AG10803 (cell line): ENCODE results near the gene CEP72.

ENCODE experiments used
- DNase-seq: peaks from one replicate; pipeline ENCODE4 v3.0.0; 2010; ENCODE audit warnings: low read depth
- H3K4me3 ChIP-seq: 2 replicates; pipeline ENCODE4 v1.5.1; 2011; ENCODE audit warnings: mild to moderate bottlenecking, low read length, control low read depth
- TF ChIP-seq, protein P1 (sequence below): conservative IDR thresholded peaks from 2 replicates; pipeline ENCODE4 v1.5.1; 2011; ENCODE audit warnings: mild to moderate bottlenecking, low read length, control low read depth, inconsistent platforms

CEP72 gene

GRCh38 chr5:606061-606460 is 6.1 kb upstream of the CEP72 start:
- TF ChIP-seq, protein P1, sequence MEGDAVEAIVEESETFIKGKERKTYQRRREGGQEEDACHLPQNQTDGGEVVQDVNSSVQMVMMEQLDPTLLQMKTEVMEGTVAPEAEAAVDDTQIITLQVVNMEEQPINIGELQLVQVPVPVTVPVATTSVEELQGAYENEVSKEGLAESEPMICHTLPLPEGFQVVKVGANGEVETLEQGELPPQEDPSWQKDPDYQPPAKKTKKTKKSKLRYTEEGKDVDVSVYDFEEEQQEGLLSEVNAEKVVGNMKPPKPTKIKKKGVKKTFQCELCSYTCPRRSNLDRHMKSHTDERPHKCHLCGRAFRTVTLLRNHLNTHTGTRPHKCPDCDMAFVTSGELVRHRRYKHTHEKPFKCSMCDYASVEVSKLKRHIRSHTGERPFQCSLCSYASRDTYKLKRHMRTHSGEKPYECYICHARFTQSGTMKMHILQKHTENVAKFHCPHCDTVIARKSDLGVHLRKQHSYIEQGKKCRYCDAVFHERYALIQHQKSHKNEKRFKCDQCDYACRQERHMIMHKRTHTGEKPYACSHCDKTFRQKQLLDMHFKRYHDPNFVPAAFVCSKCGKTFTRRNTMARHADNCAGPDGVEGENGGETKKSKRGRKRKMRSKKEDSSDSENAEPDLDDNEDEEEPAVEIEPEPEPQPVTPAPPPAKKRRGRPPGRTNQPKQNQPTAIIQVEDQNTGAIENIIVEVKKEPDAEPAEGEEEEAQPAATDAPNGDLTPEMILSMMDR = no peak
- H3K4me3 ChIP-seq = no peak overlapping the region
- no peak for DNase-seq

- H3K4me3 ChIP-seq = no peak overlapping the region
- TF ChIP-seq, protein P1 = no peak
- no peak for DNase-seq
Measured at GRCh38 chr5:606526-607399, 5.4 kb upstream of the CEP72 start.

- H3K4me3 ChIP-seq = no peak overlapping the region
- no peak for DNase-seq
- TF ChIP-seq, protein P1 = no peak
Measured at GRCh38 chr5:607541-608428, 4.4 kb upstream of the CEP72 start.

DNA sequence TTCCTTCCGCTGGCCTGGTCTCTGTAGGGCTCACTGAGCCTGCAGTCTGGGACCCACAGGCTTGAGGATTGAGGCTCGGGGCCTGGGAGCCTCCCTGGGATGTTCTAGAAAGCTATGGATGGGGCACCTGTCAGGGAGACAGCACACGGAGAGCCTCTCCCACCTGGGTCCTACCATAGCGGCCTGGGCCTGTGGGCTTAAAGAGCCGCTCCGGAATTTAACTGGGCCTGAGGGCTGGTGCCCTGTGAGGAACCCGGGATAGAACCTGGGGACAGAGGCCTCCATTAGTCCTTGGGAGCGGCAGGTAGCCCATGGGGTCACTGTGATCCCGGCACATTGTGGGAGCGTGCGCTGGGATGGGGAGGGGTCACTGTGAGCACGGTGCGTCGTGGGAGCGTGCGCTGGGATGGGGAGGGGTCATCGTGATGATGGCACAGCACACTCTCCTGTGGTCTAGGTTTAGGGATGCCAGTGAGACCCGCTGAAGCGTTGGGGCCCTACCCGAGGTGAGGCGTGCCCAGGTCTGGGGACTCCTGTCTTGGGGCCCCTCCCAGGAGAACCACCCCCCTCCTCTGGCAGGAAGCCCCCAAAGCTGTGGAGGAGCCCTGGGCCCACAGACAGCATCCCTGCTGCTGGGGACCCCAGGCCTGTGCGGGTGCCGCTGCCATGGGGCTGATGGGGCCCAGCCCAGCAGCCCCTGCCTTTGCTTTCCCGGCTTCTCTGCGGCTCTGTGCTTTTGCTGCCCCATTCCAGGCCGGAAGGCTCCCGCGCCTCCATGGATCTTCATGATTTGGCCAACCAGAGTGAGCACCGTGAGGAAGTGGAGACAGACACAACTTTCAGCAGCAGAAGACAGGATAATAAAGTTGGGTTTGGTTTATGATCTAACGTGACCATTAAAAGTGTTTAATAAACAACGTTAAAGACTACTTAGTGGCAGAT is 3.4 kb upstream of the CEP72 start:
- H3K4me3 ChIP-seq = no peak overlapping the region
- DNase-seq = no peak
- TF ChIP-seq, protein P1 = no peak

DNA sequence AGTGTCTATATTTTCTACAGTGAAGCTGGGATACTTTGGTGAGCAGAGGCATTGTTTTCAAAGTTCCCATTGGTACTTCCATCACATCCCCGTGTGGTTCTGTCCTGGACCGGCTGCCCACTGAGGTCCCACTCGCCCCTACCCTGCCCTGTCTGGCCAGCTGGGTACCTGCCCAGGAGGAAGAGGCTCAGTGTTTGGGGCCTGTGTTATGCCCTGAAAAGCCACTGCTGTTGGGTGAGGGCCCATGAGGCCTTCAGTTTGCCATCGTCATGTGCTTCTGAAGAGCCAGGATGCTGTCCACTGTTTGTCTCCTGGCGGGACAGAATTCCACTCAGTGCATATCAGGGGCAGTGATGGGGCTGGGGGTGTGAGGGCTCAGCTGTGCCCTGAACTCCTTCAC is 2.6 kb upstream of the CEP72 start:
- TF ChIP-seq, protein P1 = no peak
- no peak for DNase-seq
- no peak overlapping the region for H3K4me3 ChIP-seq

- no peak for DNase-seq
- TF ChIP-seq, protein P1 = no peak
- H3K4me3 ChIP-seq = no peak overlapping the region
Measured at GRCh38 chr5:610011-610743, 2.0 kb upstream of the CEP72 start.
